GM13977 (cell line): ENCODE measurements around the gene SPEF2.

Experiments used
- DNase-seq: peaks from one replicate; pipeline ENCODE4 v3.0.0; 2012; ENCODE audit warnings: low spot score
- CTCF ChIP-seq: IDR thresholded peaks from 2 replicates; pipeline ENCODE4 v1.5.1; 2012; ENCODE audit warnings: mild to moderate bottlenecking, control low read depth; ENCODE audit not compliant: insufficient read depth; ENCODE audit errors: extremely low read depth, missing control alignments
- in situ Hi-C: fragments of 300-500 bp; cut with MboI; formaldehyde crosslinking; loops from one replicate; pipeline ENCODE4 v1.12.0; 2022; ENCODE audit warnings: low sequenced_read_pairs, low pct_unique_long_range_greater_than_20kb, mixed read lengths, inconsistent platforms; ENCODE audit not compliant: unreplicated experiment

The SPEF2 gene

DNA sequence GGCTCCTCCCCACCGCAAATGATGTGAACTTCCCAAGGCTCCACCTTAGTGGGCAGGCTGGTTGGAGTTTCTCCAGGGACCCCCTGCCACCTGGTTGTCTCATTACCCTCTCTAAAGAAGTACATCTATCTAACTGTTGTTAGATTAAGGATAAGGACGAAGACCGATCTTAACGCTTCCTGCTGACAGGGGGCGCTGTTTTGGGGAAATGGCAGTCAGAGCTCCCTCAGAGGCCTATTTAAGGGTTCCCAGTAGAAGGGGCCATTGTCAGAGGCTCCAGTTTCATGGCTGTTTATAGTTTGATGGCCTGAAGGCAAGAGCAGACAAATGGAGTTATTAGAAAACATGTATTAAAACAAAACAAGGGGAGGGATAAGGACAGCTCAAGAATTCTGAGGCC lies 100.1 kb downstream of the SPEF2 start:
- DNase-seq, result no peak
- in situ Hi-C loops, result no loop called here
- peak; percentile 29 for TF ChIP-seq CTCF

DNA sequence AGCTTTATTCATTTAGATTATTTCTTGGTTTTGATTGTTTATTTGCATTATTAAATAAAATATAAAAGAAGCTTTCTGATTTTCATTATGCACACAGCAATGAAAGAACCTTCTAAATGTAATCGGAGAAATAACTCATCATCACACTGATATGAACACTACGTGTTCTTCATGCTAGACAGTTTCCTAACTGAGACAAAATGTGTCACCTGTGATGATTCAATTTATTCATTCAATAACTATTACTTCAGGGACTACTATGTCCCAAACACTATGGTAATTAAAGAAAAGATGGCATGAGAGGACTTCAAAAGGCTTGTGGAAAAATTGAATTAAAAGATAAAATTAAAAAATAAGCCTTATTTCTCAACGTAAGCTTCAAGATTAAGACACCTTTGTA lies 118.1 kb downstream of the SPEF2 start:
- in situ Hi-C loops, result no loop called here
- no peak for DNase-seq
- no peak for TF ChIP-seq CTCF

GRCh38 chr5:35736280-35736679 lies 118.6 kb downstream of the SPEF2 start:
- in situ Hi-C loops, result no loop called here
- no peak for DNase-seq
- no peak for TF ChIP-seq CTCF

- DNase-seq, result no peak
- in situ Hi-C loops, result no loop called here
- TF ChIP-seq CTCF, result no peak
Observed at GRCh38 chr5:35741126-35741716, 123.6 kb downstream of the SPEF2 start.

DNA sequence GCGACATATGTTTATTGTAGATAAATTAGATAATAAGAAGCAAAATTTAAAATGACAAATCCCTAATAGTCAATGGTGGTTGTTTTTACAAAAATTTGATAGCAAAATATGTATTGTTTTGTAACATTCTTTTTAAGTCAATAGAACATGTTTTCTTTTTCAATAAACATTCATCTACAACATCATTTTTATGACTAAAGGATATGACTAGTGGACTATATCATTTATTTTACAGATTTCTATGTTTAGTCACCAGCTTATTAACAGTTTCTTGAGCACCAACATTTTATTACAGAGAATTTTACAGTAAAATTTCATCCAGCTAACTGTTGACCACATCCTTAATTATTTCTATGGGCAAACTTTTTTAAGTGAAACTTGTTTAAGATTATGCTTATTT lies 124.3 kb downstream of the SPEF2 start:
- DNase-seq, result no peak
- no peak for TF ChIP-seq CTCF
- in situ Hi-C loops, result no loop called here

GRCh38 chr5:35743644-35744043 lies 126.0 kb downstream of the SPEF2 start:
- TF ChIP-seq CTCF, result no peak
- in situ Hi-C loops, result no loop called here
- no peak for DNase-seq

GRCh38 chr5:35745193-35745592 lies 127.5 kb downstream of the SPEF2 start:
- no peak for DNase-seq
- no peak for TF ChIP-seq CTCF
- in situ Hi-C loops, result no loop called here
